HEK293 (cell line): ENCODE data around the gene PARVA.

Source experiments
- CTCF ChIP-seq: fragments of 450-650 bp; formaldehyde crosslinking; IDR thresholded peaks from 2 replicates; pipeline ENCODE4 v1.5.1; 2016; ENCODE audit warnings: missing biosample characterization, missing genetic modification characterization
- HIC1 ChIP-seq: fragments of 450-650 bp; formaldehyde crosslinking; IDR thresholded peaks from 2 replicates; pipeline ENCODE4 v1.5.1; 2016; ENCODE audit warnings: missing biosample characterization, missing genetic modification characterization
- SP2 ChIP-seq: fragments of 450-650 bp; formaldehyde crosslinking; IDR thresholded peaks from 2 replicates; pipeline ENCODE4 v1.5.1; 2016; ENCODE audit warnings: missing biosample characterization, missing genetic modification characterization
- SP7 ChIP-seq: fragments of 450-650 bp; formaldehyde crosslinking; IDR thresholded peaks from 2 replicates; pipeline ENCODE4 v1.5.1; 2016; ENCODE audit warnings: missing biosample characterization, missing genetic modification characterization
- ZBTB7A ChIP-seq: fragments of 450-650 bp; formaldehyde crosslinking; IDR thresholded peaks from 2 replicates; pipeline ENCODE4 v1.5.1; 2016; ENCODE audit warnings: low read depth, missing biosample characterization, missing genetic modification characterization
- ZEB2 ChIP-seq: fragments of 450-650 bp; formaldehyde crosslinking; IDR thresholded peaks from 2 replicates; pipeline ENCODE4 v1.5.1; 2016; ENCODE audit warnings: missing biosample characterization, missing genetic modification characterization
- ZNF112 ChIP-seq: fragments of 450-650 bp; formaldehyde crosslinking; IDR thresholded peaks from 2 replicates; pipeline ENCODE4 v1.5.0; 2017; ENCODE audit warnings: missing biosample characterization, missing genetic modification characterization
- ZNF140 ChIP-seq: fragments of 450-650 bp; formaldehyde crosslinking; IDR thresholded peaks from 2 replicates; pipeline ENCODE4 v1.5.1; 2016; ENCODE audit warnings: missing biosample characterization, missing genetic modification characterization
- ZNF202 ChIP-seq: fragments of 450-650 bp; formaldehyde crosslinking; IDR thresholded peaks from 2 replicates; pipeline ENCODE4 v1.5.1; 2016; ENCODE audit warnings: missing biosample characterization, missing genetic modification characterization, borderline replicate concordance
- ZNF274 ChIP-seq, 2 experiments: fragments of 200-500 bp in 1 of 2; fragments of 450-650 bp in 1 of 2; sonication (Bioruptor generic) in 1 of 2; formaldehyde crosslinking in 1 of 2; IDR thresholded peaks; 2 replicates each; pipeline versions ENCODE4 v1.5.1 to v1.6.1; 2014 to 2016; ENCODE audit warnings: borderline replicate concordance in 1 of 2, inconsistent platforms in 1 of 2, low read length in 1 of 2, missing biosample characterization in 1 of 2, missing genetic modification characterization in 1 of 2
- ZNF292 ChIP-seq: fragments of 450-650 bp; formaldehyde crosslinking; IDR thresholded peaks from 2 replicates; pipeline ENCODE4 v1.5.1; 2016; ENCODE audit warnings: low read depth, missing biosample characterization, missing genetic modification characterization, borderline replicate concordance
- ZNF449 ChIP-seq: fragments of 450-650 bp; formaldehyde crosslinking; IDR thresholded peaks from 2 replicates; pipeline ENCODE4 v1.5.1; 2017; ENCODE audit warnings: missing biosample characterization, mild to moderate bottlenecking, missing genetic modification characterization, moderate library complexity
- ZNF777 ChIP-seq: fragments of 450-650 bp; formaldehyde crosslinking; IDR thresholded peaks from 2 replicates; pipeline ENCODE4 v1.5.1; 2017; ENCODE audit warnings: missing biosample characterization, missing genetic modification characterization, borderline replicate concordance

GRCh38 chr11:12408156-12408770, 30.9 kb downstream of the PARVA start:
- TF ChIP-seq ZNF449 (tag by site-specific recombination): no peak
- TF ChIP-seq CTCF: no peak
- no peak for TF ChIP-seq ZNF140 (tag by site-specific recombination)
- TF ChIP-seq ZNF112 (tag by site-specific recombination): no peak
- no peak for TF ChIP-seq ZEB2 (tag by site-specific recombination)
- TF ChIP-seq SP7 (tag by site-specific recombination): no peak
- TF ChIP-seq ZNF202 (tag by site-specific recombination): no peak
- no peak for TF ChIP-seq ZNF274 (IDR thresholded peaks at IDR 0.05; ENCODE audit: low read length)
- no peak for TF ChIP-seq ZNF274 (tag by site-specific recombination; IDR thresholded peaks at IDR 0.05; ENCODE audit: borderline replicate concordance)
- no peak for TF ChIP-seq ZNF292 (tag by site-specific recombination)
- TF ChIP-seq ZBTB7A: no peak
- no peak for TF ChIP-seq SP2 (tag by site-specific recombination)
- TF ChIP-seq HIC1 (tag by site-specific recombination): no peak
- no peak for TF ChIP-seq ZNF777 (tag by site-specific recombination)
